Measurements from ENCODE around the gene PLXDC2. TPM values are rescaled to one million over a fixed set of nuclear protein-coding genes. Genes with fewer than 3 reads are reported as not detected.

The PLXDC2 gene
- polyA plus RNA-seq, 2 of the 4 experiments (the other 2 are of a cell fraction), result 0.08 to 0.09 TPM

DNA sequence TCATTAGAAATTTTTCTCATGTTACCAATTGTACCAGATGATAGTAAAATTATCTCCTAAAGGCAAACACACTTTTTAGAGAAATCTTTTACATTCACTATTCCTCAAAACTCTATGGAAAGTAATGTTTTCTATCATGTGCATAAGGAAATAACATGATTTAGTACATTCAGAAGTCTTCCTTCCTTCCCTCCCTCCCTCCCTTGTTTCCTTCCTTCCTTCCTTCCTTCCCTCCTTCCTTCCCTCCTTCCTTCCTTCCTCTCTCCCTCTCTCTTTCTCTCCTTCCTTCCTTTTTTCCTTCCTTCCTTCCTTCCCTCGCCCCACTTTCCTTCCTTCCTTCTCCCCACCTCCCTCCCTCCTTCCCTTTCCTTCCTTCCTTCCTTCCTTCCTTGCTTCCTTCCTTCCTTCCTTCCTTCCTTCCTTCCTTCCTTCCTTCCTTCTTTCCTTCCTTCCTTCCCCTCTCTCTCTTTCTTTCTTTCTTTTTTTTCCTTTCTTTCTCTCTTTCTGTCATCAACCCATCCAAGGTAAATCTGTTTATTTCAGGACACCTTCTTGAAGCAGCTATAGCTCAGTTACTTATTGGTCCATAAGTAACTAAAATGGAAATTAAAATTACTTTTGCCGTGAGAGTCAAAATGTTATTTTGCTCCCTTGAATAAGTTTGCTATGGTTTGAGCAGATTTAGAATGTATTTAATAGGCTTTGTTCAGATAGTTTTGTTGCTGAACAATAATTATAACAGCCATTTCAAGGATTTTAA is 197.9 kb downstream of the PLXDC2 start (continued):
- TF ChIP-seq REST (IDR thresholded peaks at IDR 0.05), result no peak
- TF ChIP-seq MAZ (IDR thresholded peaks at IDR 0.05; ENCODE audit: borderline replicate concordance, low read depth, low read length), result no peak
- TF ChIP-seq, protein P1, sequence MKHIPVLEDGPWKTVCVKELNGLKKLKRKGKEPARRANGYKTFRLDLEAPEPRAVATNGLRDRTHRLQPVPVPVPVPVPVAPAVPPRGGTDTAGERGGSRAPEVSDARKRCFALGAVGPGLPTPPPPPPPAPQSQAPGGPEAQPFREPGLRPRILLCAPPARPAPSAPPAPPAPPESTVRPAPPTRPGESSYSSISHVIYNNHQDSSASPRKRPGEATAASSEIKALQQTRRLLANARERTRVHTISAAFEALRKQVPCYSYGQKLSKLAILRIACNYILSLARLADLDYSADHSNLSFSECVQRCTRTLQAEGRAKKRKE (CRISPR knock-in tag; IDR thresholded peaks at IDR 0.05; ENCODE audit: low read depth), result no peak
- TF ChIP-seq TFCP2L1 (CRISPR knock-in tag; IDR thresholded peaks at IDR 0.05), result no peak
- TF ChIP-seq GATA3 (IDR thresholded peaks at IDR 0.05; ENCODE audit: borderline replicate concordance), result no peak
- TF ChIP-seq FOXS1 (CRISPR knock-in tag; IDR thresholded peaks at IDR 0.05), result no peak

- TF ChIP-seq, protein P2, sequence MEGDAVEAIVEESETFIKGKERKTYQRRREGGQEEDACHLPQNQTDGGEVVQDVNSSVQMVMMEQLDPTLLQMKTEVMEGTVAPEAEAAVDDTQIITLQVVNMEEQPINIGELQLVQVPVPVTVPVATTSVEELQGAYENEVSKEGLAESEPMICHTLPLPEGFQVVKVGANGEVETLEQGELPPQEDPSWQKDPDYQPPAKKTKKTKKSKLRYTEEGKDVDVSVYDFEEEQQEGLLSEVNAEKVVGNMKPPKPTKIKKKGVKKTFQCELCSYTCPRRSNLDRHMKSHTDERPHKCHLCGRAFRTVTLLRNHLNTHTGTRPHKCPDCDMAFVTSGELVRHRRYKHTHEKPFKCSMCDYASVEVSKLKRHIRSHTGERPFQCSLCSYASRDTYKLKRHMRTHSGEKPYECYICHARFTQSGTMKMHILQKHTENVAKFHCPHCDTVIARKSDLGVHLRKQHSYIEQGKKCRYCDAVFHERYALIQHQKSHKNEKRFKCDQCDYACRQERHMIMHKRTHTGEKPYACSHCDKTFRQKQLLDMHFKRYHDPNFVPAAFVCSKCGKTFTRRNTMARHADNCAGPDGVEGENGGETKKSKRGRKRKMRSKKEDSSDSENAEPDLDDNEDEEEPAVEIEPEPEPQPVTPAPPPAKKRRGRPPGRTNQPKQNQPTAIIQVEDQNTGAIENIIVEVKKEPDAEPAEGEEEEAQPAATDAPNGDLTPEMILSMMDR (IDR thresholded peaks at IDR 0.05), result no peak
- TF ChIP-seq NR3C1 (IDR thresholded peaks at IDR 0.05) (no peak), SREBF2 (IDR thresholded peaks at IDR 0.05) (no peak), EP300 (IDR thresholded peaks at IDR 0.05) (no peak), BCL3 (IDR thresholded peaks at IDR 0.05) (no peak), ZFP36 (IDR thresholded peaks at IDR 0.05; ENCODE audit: borderline replicate concordance, partially characterized antibody) (no peak), RAD21 (conservative IDR thresholded peaks at IDR 0.05 in 1 of 2, IDR thresholded peaks at IDR 0.05 in 1 of 2) (no peak), EHF (CRISPR knock-in tag; IDR thresholded peaks at IDR 0.05) (no peak), HES2 (IDR thresholded peaks at IDR 0.05) (no peak), RNF2 (IDR thresholded peaks at IDR 0.05; ENCODE audit: borderline replicate concordance, low read depth) (no peak), HOXB13 (CRISPR knock-in tag; IDR thresholded peaks at IDR 0.05; ENCODE audit: low read depth) (no peak), POLR2A (IDR thresholded peaks at IDR 0.05; ENCODE audit: low read length) (no peak)
- TF ChIP-seq, protein P3, sequence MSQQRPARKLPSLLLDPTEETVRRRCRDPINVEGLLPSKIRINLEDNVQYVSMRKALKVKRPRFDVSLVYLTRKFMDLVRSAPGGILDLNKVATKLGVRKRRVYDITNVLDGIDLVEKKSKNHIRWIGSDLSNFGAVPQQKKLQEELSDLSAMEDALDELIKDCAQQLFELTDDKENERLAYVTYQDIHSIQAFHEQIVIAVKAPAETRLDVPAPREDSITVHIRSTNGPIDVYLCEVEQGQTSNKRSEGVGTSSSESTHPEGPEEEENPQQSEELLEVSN (IDR thresholded peaks at IDR 0.05; ENCODE audit: borderline replicate concordance, low read depth), result no peak
- TF ChIP-seq, protein P1 (CRISPR knock-in tag; IDR thresholded peaks at IDR 0.05; ENCODE audit: low read depth), result no peak
- no peak overlapping the region for H3K4me2 ChIP-seq
- no peak overlapping the region for H3K4me3 ChIP-seq
- ChIA-PET CTCF (no interaction called here), POLR2A (no interaction called here)
- H3K9me3 ChIP-seq, result no peaks in the 10 kb centered on the region
- DNase-seq (ENCODE audit: low read depth in 1 of 2, low spot score in 1 of 2) (no peak), ATAC-seq (no peak), FAIRE-seq (no peak)
- no peaks in the 10 kb centered on the region for H3K4me1 ChIP-seq
- WGBS (ENCODE audit: missing lambda C conversion rate), result 65% methylated on average over 2 of the region's 2 CpGs
- H3K27ac ChIP-seq, result no peak overlapping the region
Observed at GRCh38 chr10:20017961-20018360, 201.7 kb downstream of the PLXDC2 start.

All from A549 (cell line).